Measurements from ENCODE around the gene MCM6. TPM values are rescaled to one million over a fixed set of nuclear protein-coding genes. Genes with fewer than 3 reads are reported as not detected.

The MCM6 gene
- total and polyA plus RNA-seq, 12 donors = 1.6 to 9.4 (median 4.8) TPM

DNA sequence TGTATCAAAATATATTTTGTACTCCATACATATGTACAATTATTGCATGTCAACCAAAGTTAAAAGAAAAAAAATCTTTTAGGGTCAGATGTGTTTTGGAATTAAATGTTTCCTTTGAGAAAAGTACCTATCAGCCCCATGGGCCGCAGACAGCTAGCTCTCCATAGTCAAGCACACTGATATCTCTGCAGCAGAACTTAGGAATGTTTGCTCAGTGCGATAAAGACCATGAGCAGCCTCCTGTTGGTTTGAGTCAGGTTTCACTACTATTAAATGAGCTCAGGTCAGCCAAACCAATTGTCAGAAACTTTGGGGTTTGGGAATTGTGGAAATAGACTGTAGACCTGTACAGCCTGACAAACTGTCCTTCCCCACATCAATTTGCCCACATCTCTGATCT, 73.0 kb downstream of the MCM6 start:
- TF ChIP-seq, protein P1, sequence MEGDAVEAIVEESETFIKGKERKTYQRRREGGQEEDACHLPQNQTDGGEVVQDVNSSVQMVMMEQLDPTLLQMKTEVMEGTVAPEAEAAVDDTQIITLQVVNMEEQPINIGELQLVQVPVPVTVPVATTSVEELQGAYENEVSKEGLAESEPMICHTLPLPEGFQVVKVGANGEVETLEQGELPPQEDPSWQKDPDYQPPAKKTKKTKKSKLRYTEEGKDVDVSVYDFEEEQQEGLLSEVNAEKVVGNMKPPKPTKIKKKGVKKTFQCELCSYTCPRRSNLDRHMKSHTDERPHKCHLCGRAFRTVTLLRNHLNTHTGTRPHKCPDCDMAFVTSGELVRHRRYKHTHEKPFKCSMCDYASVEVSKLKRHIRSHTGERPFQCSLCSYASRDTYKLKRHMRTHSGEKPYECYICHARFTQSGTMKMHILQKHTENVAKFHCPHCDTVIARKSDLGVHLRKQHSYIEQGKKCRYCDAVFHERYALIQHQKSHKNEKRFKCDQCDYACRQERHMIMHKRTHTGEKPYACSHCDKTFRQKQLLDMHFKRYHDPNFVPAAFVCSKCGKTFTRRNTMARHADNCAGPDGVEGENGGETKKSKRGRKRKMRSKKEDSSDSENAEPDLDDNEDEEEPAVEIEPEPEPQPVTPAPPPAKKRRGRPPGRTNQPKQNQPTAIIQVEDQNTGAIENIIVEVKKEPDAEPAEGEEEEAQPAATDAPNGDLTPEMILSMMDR (IDR thresholded peaks at IDR 0.05) = no peak
- intact Hi-C loops (cut with DNase I) = loop anchor here in 1 of 10 donors (10.0 kb wide), 1 partner anchor 798 kb away; no protein-coding TSS in a partner anchor
- ATAC-seq = no peak

DNA sequence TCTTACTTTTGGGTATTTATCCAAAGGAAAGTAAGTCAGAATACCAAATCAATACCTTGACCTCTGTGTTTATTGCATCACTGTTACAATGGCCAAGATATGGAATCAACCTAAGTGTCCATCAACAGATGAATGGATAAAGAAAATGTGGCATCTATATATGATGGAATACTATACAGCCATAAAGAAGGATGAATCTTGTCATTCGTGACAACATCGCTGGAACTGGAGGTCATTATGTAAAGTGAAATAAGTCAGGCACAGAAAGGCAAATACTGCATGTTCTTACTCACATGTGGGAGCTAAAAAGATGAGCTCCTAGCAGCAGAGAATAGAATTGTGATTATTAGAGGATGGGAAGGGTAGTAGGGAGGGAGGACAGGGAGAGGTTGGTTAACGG, 73.9 kb downstream of the MCM6 start:
- Histone ChIP-seq H3K27ac (no peak overlapping the region), H3K4me3 (no peak overlapping the region), H3K36me3 (no peaks in the 10 kb centered on the region), H3K9me3 (peaks cover 0 to 25% (median 0%) of the 10 kb centered on the region in 11 donors), H3K4me1 (peaks cover 0 to 14% (median 4%) of the 10 kb centered on the region in 9 donors), H3K27me3 (no peaks in the 10 kb centered on the region)
- no peak for ATAC-seq
- TF ChIP-seq, protein P1 (IDR thresholded peaks at IDR 0.05) = no peak
- intact Hi-C loops (cut with DNase I) = loop anchor here in 1 of 10 donors (10.0 kb wide), 1 partner anchor 798 kb away; no protein-coding TSS in a partner anchor
- no peak for DNase-seq
- WGBS, 2 donors = 63 to 65% methylated on average over 3 of the region's 3 CpGs

More for the DNA sequence above, 73.0 kb downstream of the MCM6 start:
- Histone ChIP-seq H3K27me3 (no peaks in the 10 kb centered on the region), H3K4me1 (peaks cover 0 to 6% (median 0%) of the 10 kb centered on the region in 9 donors), H3K4me3 (no peak overlapping the region), H3K9me3 (peaks cover 0 to 25% (median 0%) of the 10 kb centered on the region in 11 donors), H3K36me3 (no peaks in the 10 kb centered on the region), H3K27ac (no peak overlapping the region)
- WGBS, 2 donors = 40 to 43% methylated on average over 2 of the region's 2 CpGs
- no peak for DNase-seq

DNA sequence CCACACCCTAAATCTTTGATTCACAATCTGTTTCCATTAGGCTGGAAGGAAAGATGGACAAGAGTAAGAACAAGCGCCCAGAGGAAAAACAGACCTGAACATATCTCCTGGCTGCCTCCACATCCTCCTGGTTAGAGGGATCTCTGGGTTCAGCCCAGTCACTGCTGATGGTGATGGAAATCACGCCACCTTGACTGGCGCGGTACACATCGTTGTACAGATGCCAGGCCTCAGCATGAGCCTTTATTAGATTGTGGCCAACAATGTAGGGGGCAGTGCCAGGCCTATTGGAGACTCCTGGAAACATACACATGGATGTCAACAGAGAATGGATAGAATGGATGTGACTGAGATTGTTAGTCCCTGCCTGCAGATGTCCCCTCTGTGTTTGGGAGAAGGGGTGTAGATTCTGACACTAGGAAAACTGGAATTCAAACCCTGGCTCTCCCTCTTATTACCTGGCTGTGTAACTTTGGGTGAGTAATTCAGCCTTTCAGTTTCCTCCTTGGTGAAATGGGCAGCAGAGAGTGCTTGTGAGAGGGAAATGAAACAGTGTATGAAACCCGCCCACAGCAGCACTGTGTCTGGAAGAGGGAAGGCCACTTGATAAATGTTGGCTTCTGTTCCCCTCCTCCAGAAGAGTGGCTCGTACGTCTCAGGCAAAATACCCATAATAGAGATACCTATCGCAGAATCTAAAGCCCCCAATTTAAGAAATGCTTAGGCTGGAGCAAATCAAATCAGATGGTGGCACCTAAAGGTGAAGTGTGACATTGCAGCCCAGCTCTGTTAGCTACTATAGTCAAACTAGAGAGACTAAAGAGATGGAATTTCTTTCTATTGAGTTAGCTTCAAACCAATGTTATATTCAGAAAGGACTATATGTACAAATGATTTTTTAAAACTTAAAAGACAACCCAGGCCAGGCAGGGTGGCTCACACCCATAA, 75.5 kb downstream of the MCM6 start:
- no peak for ATAC-seq
- peaks cover 0 to 25% (median 0%) of the 10 kb centered on the region in 11 donors for H3K9me3 ChIP-seq
- intact Hi-C loops (cut with DNase I) = loop anchor here in 1 of 10 donors (10.0 kb wide), 1 partner anchor 796 kb away; no protein-coding TSS in a partner anchor
- no peak overlapping the region for H3K4me3 ChIP-seq
- TF ChIP-seq, protein P1 (IDR thresholded peaks at IDR 0.05) = no peak
- H3K27ac ChIP-seq = no peak overlapping the region
- H3K4me1 ChIP-seq = peaks cover 0 to 15% (median 5%) of the 10 kb centered on the region in 9 donors
- no peak for DNase-seq
- H3K36me3 ChIP-seq = no peaks in the 10 kb centered on the region
- 86 to 90% methylated on average over 9 of the region's 9 CpGs for WGBS, 2 donors
- H3K27me3 ChIP-seq = no peaks in the 10 kb centered on the region

DNA sequence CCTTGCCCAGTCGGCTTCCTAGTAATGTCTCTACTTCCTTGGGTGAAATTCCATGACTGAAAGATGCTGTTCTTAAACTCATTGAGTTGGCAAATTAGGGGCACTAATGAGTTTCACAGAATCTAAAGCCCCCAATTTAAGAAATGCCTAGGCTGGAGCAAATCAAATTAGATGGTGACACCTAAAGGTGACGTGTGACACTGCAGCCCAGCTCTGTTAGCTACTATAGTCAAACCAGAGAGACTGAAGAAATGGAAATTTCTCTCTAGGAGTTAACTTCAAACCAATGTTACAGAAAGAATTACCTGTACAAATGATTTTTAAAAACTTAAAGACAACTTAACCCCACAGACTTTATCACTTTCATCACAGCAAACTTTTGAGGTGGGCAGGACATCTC, 76.5 kb downstream of the MCM6 start:
- TF ChIP-seq, protein P1 (IDR thresholded peaks at IDR 0.05) = no peak
- intact Hi-C loops (cut with DNase I) = loop anchor here in 1 of 10 donors (10.0 kb wide), 1 partner anchor 795 kb away; no protein-coding TSS in a partner anchor
- ATAC-seq (no peak), DNase-seq (no peak)
- Histone ChIP-seq H3K4me1 (peaks cover 0 to 15% (median 5%) of the 10 kb centered on the region in 9 donors), H3K27ac (no peak overlapping the region), H3K9me3 (peaks cover 0 to 25% (median 0%) of the 10 kb centered on the region in 11 donors), H3K27me3 (no peaks in the 10 kb centered on the region), H3K36me3 (no peaks in the 10 kb centered on the region), H3K4me3 (no peak overlapping the region)
- 43 to 56% methylated on average over 2 of the region's 2 CpGs for WGBS, 2 donors
